Lung microvascular endothelial cell (primary cell): ENCODE measurements around the gene IVD. TPM values are rescaled to one million over a fixed set of nuclear protein-coding genes. Genes with fewer than 3 reads are reported as not detected.
"Not testable (repeated sequence)": the region's sequence is repeated elsewhere in the genome, so short reads cannot be mapped to it uniquely, and the experiment has no call there.

ENCODE experiments used
- DNase-seq, 2 donors: peaks; one replicate each; pipeline versions ENCODE4 v3.0.0 to v3.0.0-alpha.2; 2010; ENCODE audit warnings: low read depth in 2 of 2
- total RNA-seq: library from RNA; depleted of rRNA; stranded (reverse); fragments of >200 nt; gene quantifications from 2 replicates; pipeline ENCODE4 v1.2.1, GENCODE V29; 2014

The IVD gene
- total RNA-seq, 1 donor from 2014 or later: 32.3 TPM

DNA sequence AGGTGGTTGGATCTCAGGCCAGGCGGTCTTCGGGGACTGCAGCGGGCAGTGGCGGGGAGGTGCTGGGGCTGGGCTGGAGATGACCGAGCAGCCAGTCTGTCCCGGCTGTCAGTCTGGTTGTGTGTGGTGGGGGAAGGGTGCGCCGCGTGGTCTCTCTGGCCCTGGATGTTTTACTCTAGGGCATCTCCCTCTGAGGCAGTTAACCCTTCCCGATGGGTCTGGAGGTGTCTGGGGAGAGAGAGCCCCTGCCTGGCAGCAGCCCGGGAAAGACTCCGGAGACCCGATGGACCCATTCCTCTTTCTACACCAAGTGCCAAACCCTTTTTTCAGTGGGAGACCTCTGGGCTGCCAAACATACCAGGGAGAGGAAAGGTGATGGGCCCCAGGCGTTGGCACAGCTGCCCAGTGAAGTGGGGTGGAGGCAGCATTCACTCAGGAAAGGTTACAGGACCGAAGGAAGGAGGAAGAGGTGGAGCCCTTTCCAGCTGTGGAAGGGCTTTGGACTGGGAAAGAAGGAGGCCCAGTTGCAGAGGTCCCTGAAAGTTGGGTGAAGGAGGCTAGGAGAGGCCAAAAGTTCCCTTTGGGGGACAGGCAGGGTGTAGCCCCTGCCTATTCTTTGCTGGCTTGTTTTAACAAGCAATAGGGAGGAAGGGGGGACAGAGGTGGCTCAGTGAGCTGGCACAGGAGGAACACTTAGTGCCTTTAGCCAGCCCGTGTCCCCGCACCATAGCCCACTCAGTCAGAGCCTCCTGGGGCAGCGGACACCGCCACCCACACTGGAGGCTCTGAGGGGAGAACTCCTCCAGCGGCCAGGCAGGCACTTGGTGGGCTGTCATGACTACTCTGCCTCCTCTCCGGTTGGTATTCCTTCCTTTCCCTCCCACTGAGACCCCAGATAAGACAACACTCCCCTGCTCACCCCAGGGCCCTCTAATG is 32.4 kb downstream of the IVD start:
- DNase-seq: no peak

DNA sequence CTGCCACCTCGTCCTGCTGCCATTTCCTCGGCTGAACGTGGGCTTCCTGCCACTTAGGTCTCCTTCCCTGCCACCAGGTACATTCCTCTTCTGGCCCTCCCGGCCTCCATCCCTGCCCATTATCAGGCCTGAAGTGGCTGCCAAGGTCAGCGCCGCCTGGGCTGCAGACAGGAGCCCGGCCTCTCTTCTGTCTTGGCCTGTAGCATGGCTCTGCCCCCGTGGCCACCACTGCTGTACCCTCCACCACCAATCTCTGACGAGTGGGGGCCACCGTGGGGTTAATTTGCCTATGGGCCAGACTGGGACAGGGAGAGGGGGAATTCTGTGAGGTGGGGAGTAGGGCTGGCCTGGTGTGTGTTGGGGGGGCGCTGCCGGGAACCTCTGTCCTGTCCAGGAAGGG is 33.1 kb downstream of the IVD start:
- no peak for DNase-seq

DNA sequence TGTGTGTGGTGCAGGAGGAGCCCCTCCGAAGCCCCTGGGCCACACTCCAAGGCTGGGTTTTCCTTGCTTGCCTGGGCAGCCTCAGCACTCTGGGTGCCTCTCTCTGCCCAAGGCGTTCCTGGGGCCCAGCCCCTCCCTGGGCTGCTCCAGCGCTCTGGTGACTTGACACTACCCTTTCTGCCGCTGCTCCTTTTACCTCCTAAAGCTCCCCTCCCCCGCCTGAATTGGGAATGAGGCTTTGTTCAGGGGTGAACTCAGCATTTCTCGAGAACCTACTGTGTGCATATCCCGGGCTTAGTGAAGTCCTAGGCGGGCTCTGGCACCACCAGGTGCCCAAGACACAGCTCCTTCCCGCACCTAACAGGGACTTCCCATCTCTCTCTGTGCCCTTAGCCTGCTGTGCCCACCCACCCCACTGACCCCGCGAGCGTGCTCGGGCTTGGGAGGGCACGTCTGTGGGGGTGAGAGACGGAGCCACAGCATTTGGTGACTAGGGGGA is 33.9 kb downstream of the IVD start:
- DNase-seq: no peak

DNA sequence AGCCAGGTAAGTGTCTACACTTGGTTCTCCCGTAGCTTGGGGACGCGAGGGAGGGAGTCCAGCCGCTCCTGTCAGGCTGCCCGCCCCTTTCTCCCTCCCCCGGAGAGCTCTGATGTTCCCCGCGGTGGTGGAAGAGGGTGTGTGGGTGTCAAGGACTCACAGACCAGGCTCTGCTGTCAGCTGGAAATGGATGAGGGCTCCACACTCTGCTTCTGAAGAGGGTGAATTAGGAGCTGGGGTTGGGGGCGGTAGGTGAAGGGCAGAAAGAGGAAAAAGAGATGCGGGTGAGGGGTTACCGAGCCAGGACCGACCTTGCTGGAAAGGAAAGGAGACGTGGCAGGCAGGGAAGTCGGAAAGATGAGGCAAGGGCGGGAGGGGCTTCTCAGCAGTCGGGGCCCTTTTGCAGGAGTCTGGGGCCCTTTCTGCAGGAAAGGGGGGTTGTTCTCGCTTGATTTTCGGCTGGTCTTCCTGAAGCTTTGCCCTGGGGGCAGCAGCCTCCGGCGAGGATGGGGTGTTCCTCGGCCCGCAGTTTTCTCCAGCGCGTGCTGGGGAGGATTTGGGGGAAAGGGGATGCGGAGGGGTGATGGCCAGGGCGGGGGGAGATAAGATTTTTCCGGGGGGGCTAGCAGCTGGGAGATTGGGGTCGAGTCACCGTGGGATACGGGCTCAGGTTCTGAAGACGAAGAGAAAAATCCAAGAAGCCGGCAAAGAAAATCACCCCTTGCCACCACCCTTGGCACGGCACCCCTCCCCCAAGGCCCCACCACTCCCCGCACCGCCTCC is 34.6 kb downstream of the IVD start:
- DNase-seq: peak; percentile 16 to 20

DNA sequence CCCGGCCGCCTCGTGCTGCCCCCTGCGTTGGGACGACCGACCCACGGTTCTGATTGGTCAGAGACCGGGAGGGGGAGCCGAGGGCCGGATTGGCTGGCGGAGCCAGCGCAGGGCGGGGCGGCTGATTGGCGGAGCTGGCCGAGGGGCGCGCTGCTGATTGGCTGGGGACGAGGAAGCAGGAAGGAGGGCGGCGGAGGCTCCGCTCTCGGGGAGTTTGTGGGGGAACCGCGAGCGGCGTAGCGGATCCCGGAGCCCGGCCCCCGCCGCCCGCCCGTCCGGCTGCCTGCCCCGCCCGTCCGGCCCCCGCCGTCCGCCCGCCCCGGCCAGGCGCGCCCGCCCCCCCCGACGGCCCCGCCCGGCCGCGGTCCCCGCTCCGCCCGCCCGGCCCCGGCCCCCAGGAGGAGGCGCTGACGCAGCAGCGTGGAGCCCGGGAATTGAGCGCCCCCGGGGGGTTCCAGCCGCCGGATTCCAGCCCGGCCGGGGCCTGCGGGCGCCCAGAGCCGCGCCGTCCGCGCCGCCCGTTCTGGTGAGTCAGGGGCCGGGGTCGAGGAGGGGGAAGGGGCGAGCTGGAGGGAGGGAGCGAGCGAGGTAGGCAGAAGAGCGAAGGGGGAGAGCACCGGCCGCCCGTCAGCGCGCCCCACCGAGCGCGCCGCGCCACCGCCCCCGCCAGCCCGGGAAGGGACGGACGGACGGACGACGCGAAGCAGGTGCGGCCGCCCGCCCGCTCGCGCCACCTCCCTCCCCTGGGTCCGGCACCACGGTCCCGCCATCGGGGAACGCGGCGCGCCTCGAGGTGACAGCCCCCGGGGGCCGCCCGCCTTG is 35.4 kb downstream of the IVD start, which contains the start of gene BAHD1:
TSS of gene BAHD1 (plus strand) at position 211 of the 822 bp plus-strand sequence. CDS start 17,512 bp downstream, outside the sequence.
- peak; percentile 95 to 97 for DNase-seq

DNA sequence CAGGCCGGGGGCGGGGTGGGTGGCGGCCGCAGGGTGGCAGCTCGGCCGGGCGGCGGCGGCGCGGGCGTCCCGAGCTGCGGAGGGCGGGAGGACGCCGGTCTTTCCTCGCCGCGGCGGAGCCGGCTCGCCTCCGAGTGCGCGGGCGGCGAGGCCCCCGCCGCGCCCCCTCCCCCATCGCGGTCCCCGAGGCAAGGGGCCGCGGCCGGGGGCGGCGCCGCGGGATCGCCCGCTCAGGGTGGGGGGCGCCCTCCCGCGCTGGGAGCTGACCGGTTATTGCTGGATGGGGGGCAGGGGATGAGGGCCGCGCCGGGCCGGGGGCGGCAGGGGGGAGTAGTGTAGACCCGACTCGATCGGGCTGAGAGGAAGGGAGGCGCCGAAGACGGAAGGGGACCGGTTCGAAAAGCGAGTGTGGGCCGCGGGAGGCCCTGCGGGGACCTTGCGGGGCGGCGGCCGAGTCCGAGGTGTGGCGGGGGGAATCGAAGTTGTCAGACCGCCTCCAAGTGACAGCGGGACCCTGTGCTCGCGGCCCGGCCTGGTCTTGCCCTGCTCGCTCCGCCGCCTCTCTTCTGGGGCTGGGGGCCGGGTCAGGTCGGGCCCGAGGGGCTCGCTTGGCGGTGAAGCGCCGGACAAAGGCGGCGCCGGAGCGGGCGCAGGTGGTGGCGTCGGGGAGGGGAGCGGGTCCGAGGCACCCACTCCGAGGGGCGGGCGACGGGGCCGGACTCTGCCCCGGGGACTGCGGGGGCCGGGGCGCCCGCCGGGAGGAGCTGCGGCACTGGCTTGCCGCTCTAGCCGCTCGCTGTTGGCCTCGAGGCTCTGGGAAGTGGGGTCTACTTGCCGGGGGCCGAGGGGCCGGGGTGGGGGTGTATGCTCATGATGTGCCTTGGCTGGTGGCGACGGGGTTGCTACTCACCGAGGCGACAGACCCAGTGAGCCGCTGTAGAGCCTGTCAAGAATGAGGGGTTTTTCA is 36.3 kb downstream of the IVD start:
- peak; percentile 20 to 26 for DNase-seq

DNA sequence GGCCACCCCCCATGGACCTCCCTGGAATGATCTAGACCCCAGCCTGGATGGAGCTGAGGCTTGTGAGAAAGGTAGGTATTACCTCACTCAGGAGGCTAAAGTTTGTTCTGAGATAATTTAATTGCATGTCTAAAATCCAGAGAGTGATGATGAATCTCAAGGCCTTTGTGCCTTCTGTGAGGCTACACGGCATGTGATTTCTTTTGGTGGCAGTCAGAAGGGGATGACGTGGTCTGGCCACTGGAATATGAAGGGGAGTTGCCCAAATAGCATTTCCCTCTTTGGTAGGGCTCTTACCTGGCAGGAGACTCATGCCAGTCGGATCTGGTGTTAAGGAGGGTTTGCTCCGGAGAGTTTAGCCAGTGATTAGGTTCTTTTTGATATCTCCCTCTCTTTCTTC is 37.7 kb downstream of the IVD start:
- DNase-seq: no peak

DNA sequence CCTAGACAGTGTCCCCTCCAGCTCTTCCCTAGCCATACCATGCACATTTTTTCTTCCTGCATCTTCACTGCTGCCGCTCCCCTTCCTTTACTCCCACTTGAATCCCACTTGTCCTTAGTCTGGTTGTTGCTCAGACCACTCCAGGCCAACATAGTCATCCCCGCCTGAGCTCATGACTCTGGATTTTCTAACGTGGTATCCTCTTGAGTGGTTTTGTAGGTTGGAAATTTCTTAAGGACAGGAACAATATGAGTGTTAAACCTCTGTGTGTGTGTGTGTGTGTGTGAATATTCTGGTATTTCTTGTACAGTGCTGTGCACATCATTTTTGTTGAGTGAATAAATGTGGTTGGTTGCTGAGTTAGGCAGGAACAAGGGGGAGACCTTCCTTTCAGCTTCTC is 38.3 kb downstream of the IVD start:
- no peak for DNase-seq

DNA sequence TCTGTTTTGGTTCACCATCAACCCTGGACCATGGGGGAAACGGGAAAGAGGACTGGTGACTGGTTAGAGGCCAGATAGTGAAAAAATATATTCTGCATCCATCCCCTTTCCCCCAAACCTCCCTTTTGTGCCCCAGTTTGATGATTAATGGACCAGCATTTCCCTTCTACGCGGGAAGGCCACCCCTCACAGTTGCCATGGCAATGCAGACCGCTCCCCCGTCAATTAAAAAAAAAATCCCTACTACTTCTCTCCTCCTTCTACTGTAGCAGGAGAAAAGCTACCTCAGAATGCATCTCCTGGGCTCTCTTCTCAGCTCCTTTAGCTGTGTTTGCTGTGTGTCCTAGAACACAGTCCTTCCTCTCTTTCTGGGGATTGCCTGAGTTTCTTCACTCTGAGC is 39.1 kb downstream of the IVD start:
- DNase-seq: no peak

DNA sequence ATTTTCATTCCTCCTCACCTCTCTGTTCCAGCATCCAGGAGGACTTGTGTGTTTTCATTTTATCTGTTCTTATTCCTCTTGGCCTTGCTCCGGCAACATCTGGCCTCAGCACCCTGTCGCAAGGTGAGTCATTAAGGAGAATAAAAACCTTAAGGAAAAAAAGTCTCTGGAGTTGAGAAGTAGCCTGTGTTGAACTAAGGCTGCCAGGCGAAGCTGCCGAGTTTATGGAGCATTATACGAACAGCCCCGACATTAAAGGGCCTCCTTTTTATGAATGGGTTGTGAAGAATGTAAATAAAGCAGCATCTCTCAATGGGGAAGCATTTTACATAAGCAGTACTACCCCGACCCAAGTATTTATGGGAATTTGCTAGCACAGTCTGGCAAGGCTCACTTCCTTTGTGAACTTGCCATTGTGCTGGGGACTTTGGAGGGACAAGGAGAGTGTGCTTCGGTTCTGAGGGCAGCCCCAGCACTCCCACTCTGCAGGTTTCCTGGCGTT is 39.9 kb downstream of the IVD start:
- no peak for DNase-seq

DNA sequence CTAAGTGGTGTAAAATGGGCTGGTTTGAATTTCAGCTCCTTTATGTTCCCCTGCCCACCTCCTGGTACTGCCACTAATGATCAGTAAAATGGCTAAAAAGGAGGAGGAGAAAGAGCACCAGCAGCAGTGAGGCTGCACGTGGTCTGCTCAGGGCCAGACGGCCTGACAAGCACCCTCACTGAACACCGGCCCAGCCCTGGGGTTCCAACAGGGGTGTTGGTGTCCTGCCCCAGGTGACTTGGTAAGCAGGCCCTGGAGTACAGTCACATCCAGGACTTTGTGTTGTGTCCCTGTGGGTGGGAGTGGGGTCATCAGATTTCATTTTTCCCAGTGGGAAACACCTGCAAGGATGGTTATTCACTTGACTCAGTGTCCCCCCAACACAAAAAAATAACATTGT is 40.5 kb downstream of the IVD start:
- no peak for DNase-seq

DNA sequence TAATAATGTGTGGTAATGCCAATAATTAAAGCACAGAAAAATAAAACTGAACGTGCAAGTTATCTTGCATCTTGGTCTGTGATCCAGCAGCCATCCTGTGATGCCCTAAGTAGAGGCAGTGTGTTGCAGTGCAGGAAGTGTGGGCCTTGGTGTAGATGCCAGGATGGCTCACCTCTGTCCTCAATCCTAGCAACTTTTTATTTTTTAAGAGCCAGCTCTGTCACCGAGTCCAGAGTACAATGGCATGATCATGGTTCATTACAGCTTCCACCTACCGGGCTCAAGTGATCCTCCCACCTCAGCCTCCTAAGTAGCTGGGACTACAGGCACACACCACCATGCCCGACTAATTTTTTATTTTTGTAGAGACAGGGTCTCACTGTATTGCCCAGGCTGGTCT is 42.8 kb downstream of the IVD start:
- DNase-seq: no peak

DNA sequence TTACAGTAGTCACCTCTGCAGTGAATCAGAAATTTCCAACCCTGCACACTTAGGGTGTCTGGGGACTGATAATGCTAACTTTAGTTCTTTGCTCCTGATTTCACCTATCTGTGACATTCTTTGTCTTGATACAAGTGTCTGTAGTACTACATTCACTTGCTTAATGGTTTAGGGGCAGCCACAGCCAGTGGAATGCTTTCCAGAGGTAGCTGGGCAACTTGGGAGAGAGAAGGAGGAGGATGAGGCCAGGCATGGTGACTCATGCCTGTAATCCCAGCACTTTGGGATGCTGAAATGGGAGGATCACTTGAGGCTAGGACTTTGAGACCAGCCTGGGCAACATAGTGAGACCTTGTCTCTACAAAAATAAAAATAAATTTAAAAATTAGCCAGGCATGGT is 43.7 kb downstream of the IVD start:
- DNase-seq: no peak

DNA sequence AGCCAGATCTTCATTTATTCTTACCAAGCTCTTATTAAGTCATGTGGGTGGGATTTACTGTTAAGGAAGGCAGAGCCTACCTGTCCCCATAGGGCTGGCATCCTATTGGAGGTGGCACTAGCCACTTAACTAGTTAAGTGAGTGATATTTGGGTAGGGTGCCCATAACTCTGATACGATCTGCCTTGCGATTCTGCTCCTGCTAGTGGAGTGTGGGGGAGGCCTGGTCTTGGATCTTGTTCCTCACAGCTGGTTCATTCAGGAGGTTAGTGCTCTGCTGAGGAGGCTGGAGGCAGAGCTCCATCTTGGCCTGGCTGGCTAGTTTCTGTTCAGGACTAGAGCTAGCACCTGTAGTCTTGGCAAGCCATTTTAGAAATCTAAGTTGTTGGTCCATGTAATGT is 44.5 kb downstream of the IVD start:
- DNase-seq: no peak

DNA sequence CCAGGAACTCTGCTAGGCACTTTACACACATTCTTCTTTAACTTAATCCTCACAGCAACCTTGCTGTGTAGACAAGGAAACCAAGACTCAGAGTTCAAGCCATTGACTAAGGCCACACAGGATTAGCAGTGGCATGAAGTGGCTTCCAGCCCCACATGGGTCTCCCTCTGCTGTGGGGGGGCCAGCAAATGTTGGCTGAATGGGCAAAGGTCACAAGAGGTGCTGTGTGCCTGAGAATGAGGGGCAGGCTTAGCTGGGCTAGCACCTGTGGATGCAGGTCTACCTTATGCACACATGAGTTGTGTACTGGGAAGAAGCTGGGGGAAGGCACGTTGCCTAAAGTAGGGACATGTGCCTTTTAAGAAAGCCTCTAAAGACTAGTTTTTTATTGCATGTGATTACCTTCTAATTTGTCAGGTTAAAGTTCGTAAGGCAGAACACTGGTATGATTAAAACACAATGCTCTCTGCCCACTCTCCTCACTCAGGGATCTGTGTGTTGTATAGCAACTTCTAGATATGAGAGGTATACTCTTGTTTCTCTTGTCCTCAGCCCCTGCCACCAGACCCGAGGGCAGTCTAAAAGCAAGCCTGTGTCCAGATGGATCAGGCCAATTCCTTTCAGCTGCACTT is 46.0 kb downstream of the IVD start:
- no peak for DNase-seq

DNA sequence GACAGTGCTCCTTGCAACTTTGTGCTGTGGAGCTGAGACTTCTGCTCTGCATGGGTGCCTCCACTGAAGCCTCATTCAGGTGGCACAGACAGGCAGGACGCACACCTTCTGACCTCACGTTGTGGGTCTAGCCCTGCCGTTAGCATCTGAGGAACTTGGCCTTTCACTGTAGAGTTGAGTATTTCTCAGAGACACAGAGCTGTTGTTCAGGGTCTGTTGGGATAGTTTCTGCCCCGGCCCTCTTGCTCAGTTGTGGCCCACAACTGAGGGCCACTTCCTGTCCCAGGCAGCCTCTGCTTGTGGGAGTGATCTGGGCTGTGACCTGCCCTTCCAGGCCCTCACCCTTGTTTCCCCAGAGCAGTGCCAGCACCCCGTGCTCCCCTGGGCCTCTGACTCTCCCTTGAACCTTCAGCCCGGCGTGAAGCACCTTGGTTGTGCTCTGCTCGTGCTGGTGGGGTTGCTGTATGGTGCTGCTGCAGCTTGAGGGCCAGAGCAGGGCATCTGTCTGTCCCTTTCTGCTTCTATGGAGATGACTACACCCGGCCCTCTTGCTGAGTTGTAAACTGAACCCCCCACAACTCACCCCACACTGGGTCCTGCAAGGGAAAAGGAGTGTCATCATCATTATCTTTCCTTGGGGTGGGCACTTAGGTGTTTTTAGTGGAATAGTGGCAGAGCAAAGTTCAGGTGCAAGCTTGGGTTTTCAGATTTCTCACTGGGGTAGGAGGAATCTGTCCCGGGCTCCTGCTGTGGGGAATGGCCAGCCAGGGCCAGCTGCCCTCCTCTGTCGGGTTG is 46.9 kb downstream of the IVD start:
- DNase-seq: no peak

DNA sequence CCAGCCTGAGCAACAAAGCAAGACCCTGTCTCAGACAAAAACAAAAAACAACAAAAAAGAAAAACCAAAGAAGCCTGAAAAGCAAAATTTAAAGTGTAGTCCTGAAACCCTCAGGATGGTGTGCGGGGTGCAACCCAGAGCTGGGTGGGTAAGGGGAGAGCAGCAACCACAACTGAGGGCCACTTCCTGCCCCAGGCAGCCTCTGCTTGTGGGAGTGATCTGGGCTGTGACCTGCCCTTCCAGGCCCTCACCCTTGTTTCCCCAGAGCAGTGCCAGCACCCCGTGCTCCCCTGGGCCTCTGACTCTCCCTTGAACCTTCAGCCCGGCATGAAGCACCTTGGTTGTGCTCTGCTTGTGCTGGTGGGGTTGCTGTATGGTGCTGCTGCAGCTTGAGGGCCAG is 48.3 kb downstream of the IVD start:
- not testable (repeated sequence) for DNase-seq

DNA sequence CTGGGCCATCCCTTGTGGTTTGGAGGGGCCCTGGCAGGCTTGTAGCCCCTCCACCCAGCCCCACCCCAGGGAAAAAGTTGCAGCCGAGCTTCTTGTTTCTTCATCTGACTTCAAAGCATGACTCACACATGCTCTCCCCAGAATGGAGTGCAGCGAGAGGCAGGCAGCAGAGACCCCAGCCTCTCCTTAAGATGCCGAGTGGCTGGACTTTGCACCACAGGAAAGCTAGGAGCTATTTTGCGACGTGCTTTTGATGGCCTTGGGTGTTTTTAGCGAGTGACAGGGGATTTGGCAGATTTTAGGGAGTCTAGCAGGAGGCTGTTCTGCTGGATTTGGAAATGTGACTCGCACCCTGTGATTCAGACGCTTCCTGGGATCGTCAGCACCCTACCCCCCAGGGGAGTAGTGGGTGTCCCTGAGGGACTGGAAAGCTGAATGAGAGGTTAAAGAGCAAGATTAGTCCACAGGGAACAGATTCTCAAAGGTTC is 49.4 kb downstream of the IVD start:
- DNase-seq: peak in 1 of 2 donors; percentile 29

DNA sequence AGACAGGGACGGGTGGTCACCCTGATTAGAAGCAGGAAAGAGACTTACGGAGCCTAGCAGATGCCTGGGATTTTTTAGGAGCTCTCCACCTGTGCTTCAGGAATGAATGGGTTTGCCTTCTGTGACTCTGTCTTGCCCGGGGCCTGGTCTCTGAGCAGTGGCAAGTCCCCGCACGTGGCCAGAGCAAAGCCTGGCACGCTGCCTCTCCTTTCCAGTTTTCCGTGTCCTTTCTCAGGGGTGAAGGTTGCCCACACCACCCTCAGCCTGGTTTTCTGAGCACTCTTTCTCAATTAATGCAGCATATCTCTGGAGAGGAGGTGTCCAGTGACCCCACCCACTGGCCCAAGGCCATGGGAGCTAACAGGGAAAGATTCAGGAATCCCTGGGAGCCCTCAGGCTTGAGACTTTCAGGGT is 50.7 kb downstream of the IVD start:
- DNase-seq: no peak
